OCI-LY3 (cell line): Measurements from ENCODE around the gene RABL2A.
"Not testable (repeated sequence)": the region's sequence is repeated elsewhere in the genome, so short reads cannot be mapped to it uniquely, and the experiment has no call there.

ENCODE experiments used
- EZH2phosphoT487 ChIP-seq: fragments of 200-600 bp; shearing (Covaris generic); IDR thresholded peaks from 2 replicates; pipeline ENCODE4 v1.6.1; 2018; ENCODE audit warnings: antibody characterized with exemption, mixed run types, low read depth
- TF ChIP-seq, protein P1 (sequence below): fragments of 200-600, 300-600 bp; sonication (generic); IDR thresholded peaks from 2 replicates; pipeline ENCODE4 v1.5.1; 2014; ENCODE audit warnings: antibody characterized with exemption, low read length, low read depth

GRCh38 chr2:113595725-113596124 lies 31.3 kb upstream of the RABL2A start:
- TF ChIP-seq EZH2phosphoT487 = not testable (repeated sequence)
- TF ChIP-seq, protein P1, sequence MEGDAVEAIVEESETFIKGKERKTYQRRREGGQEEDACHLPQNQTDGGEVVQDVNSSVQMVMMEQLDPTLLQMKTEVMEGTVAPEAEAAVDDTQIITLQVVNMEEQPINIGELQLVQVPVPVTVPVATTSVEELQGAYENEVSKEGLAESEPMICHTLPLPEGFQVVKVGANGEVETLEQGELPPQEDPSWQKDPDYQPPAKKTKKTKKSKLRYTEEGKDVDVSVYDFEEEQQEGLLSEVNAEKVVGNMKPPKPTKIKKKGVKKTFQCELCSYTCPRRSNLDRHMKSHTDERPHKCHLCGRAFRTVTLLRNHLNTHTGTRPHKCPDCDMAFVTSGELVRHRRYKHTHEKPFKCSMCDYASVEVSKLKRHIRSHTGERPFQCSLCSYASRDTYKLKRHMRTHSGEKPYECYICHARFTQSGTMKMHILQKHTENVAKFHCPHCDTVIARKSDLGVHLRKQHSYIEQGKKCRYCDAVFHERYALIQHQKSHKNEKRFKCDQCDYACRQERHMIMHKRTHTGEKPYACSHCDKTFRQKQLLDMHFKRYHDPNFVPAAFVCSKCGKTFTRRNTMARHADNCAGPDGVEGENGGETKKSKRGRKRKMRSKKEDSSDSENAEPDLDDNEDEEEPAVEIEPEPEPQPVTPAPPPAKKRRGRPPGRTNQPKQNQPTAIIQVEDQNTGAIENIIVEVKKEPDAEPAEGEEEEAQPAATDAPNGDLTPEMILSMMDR = not testable (repeated sequence)
